Activated naive CD8-positive, alpha-beta T cell (primary cell): ENCODE measurements around the gene CD200.
A peak's percentile ranks its signal among the peaks of the same experiment; 100 is the strongest.

Source experiments
- H3K27ac Mint-ChIP-seq: one replicate; pipeline ENCODE4 v1.8.0; 2021; ENCODE audit warnings: mixed read lengths
- H3K27me3 Mint-ChIP-seq: one replicate; pipeline ENCODE4 v1.8.0; 2021; ENCODE audit warnings: mixed read lengths
- H3K36me3 Mint-ChIP-seq: one replicate; pipeline ENCODE4 v1.8.0; 2021; ENCODE audit warnings: mixed read lengths
- H3K4me1 Mint-ChIP-seq: one replicate; pipeline ENCODE4 v1.8.0; 2021; ENCODE audit warnings: low read depth, mixed read lengths
- H3K4me3 Mint-ChIP-seq: one replicate; pipeline ENCODE4 v1.8.0; 2021; ENCODE audit warnings: mild to moderate bottlenecking, mixed read lengths
- H3K9me3 Mint-ChIP-seq: one replicate; pipeline ENCODE4 v1.8.0; 2021; ENCODE audit warnings: low read depth, mixed read lengths

Gene CD200

DNA sequence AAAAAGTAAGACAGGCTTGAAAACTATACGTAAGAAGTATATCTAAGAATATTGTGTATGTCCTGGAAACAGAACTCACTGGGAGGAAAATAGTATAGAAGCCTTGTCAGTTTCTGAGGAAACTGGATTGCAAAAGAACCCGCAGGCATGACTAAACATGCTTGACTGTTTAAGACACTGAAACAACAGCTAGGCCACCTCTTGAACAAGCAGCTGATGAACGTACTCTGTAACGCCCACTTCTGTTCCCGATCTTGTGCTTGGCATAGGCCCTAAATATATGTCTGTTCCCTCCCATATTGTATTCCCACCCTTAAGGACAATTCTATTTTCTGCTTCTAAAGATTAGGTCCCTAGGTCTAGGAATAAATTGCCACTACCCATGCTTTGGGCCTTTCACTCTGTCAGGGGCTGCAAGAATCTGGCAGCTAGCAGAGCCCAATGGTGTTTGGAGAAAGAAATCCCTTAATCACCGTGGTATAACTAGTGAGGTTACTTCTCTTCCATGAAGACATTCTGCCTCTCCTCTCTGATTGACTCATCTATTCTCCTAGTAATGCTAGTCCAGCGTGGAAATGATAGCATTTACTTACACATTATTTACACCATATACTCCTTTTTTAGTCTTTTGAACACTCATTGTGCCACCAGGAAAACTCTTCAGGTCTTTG, 46.2 kb downstream of the CD200 start:
- Mint-ChIP-seq H3K9me3 (no peaks in the 10 kb centered on the region), H3K36me3 (no peaks in the 10 kb centered on the region), H3K4me1 (peaks cover 9% of the 10 kb centered on the region), H3K27ac (no peak overlapping the region), H3K4me3 (no peak overlapping the region), H3K27me3 (no peaks in the 10 kb centered on the region)

DNA sequence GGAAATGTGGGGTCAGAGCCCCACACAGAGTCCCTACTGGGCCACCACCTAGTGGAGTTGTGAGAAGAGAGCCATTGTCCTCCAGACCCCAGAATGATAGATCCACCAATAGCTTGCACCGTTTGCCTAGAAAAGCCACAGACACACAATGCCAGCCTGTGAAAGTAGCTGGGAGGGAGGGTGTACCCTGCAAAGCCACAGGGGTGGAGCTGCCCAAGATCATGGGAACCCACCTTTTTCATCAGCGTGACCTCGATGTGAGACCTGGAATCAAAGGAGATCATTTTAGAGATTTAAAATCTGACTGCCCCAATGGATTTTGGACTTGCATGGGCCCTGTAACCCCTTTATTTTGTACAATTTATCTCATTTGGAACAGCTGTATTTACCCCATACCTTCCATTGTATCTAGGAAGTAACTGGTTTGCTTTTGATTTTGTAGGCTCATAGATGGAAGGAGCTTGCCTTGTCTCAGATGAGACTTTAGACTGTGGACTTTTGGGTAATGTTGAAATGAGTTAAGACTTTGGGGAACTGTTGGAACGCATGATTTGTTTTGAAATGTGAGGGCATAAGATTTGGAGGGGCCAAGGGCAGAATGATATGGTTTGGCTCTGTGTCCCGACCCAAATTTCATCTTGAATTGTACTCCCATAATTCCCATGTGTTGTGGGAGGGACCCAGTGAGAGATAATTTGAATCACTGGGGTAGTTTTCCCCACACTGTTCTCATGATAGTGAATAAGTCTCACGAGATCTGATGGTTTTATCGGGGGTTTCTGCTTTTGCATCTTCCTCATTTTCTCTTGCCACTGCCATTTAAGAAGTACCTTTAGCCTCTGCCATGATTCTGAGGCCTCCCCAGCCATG, 49.0 kb downstream of the CD200 start:
- Mint-ChIP-seq H3K4me3 (no peak overlapping the region), H3K4me1 (peaks cover 11% of the 10 kb centered on the region), H3K9me3 (no peaks in the 10 kb centered on the region), H3K27me3 (no peaks in the 10 kb centered on the region), H3K36me3 (peaks cover 3% of the 10 kb centered on the region), H3K27ac (no peak overlapping the region)

DNA sequence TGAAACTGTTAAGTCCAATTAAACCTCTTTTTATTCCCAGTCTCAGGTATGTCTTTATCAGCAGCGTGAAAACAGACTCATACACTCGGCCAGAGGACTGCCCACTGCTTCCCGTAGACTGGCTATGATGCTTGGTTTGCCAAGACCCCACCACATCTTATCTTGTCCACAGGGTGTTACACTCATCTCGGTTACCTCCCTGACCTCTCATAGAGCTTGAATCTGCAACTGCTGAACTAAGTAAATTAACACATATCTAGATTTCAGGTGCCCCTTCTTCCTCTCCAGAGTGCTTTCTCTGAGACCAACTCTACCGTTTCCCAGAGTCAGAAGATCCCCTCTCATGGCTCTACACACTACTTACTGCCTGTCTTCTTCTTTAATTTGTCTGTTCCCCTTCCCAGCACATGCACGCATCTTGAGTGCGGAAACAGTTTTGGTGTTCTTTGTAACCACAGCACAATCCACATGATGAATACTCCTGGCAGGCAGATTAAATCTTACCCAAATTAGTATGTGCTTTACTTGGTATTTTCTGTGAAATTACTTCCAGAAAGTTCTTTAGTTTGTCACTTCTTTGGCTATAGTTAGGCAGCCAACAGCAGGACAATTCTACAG, 49.7 kb downstream of the CD200 start:
- Mint-ChIP-seq H3K27me3 (no peaks in the 10 kb centered on the region), H3K9me3 (no peaks in the 10 kb centered on the region), H3K27ac (no peak overlapping the region), H3K4me3 (no peak overlapping the region), H3K36me3 (peaks cover 3% of the 10 kb centered on the region), H3K4me1 (peaks cover 9% of the 10 kb centered on the region)

DNA sequence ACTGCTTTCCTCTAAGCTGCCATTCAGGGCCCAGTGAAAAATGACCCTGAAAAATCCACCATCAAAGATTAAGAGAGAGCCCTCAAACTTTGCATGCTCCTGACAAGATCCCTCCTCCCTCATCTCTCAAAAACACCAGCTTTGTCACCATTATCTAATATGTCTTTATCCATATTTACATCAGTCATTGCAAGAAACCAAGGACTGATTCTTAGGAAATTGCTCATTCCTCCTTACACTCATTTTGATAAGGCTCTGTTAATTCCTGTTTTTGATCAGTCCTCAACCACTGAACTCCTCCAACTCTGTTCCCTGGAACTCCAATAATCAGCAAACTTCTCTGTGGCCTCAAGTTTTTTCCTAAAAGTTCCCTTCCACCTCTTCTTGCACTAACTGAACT, 51.8 kb downstream of the CD200 start:
- peaks cover 18% of the 10 kb centered on the region for H3K4me1 Mint-ChIP-seq
- no peaks in the 10 kb centered on the region for H3K27me3 Mint-ChIP-seq
- no peak overlapping the region for H3K4me3 Mint-ChIP-seq
- no peaks in the 10 kb centered on the region for H3K9me3 Mint-ChIP-seq
- no peak overlapping the region for H3K27ac Mint-ChIP-seq
- H3K36me3 Mint-ChIP-seq = peaks cover 3% of the 10 kb centered on the region

DNA sequence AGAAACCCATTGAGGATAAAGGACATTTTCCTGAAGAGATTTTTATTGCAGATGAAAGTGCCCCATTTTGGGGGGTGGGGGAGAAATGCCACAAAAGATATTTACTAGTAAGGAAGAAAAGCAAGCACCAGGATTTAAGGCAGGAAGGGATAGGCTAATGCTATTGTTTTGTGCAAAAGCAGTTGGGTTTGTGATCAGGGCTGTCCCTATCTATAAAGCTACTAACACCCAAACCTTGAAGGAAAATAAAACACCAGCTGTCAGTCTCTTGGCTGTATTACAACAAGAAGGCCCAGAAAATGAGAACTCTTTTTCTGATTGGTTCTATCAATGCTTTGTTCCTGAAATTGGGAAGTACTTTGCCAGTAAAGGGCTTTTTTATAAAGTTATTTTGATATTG, 56.0 kb downstream of the CD200 start:
- H3K36me3 Mint-ChIP-seq = peaks cover 6% of the 10 kb centered on the region
- H3K4me3 Mint-ChIP-seq = no peak overlapping the region
- H3K4me1 Mint-ChIP-seq = peaks cover 39% of the 10 kb centered on the region
- H3K27ac Mint-ChIP-seq = no peak overlapping the region
- no peaks in the 10 kb centered on the region for H3K9me3 Mint-ChIP-seq
- H3K27me3 Mint-ChIP-seq = no peaks in the 10 kb centered on the region

DNA sequence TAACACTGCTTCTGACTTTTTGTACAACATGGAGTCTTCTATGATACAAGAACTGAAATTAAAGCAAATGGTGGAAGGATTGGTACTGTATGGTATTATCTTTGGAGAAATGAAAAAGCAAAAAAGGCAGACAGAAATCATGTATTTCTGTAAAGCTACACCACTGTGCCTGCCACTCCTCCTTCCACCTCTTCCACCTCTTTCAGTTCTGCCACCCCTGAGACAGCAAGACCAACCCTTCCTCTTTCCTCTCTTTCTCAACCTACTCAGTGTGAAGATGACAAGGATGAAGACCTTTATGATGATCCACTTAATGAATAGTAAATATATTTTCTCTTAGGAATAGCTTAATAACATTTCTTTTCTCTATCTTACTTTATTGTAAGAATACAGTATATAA, 57.0 kb downstream of the CD200 start:
- Mint-ChIP-seq H3K36me3 (peaks cover 3% of the 10 kb centered on the region), H3K27me3 (no peaks in the 10 kb centered on the region), H3K9me3 (no peaks in the 10 kb centered on the region), H3K27ac (no peak overlapping the region), H3K4me1 (peaks cover 38% of the 10 kb centered on the region), H3K4me3 (no peak overlapping the region)

DNA sequence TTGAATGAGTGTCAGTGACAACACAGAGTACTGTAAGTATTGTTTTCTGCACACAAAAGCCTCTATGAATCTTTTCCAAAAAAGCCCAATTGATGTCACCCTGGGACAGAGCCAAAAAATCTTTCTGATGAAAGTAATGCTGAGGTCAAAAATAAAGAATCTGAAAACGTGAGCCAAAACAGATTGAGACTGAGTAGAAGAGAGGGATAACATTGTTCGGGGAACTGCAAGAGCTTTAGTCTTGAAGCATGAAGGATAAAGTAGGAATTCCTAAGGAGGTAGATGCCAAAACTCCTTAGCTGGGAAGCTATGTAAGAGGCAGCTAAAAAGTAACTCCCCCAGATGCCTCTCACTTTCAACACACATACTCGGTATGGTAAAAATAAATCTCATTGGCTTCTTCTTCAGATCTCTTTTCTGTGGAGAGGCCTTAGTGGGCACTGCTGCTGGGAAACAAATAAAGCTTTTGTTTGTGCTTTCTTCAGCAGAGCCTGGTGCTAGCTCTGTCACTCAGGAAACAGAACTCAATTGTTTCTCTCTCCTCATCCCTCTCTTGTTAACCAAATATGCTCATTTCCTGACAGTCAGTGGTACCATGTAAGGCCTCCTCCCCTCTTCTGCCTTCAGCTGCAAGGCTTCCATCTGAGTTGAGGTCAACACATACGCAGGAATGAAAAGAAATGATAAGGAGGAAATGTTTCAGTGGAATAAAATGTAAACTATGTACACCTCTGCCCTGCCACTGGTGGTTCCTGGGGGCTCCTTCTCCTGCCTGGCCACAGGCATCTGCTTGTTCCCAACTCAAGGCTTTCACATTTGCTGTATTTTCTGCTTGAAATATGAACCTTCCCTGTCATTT, 58.1 kb downstream of the CD200 start:
- H3K36me3 Mint-ChIP-seq = peaks cover 3% of the 10 kb centered on the region
- H3K4me3 Mint-ChIP-seq = no peak overlapping the region

DNA sequence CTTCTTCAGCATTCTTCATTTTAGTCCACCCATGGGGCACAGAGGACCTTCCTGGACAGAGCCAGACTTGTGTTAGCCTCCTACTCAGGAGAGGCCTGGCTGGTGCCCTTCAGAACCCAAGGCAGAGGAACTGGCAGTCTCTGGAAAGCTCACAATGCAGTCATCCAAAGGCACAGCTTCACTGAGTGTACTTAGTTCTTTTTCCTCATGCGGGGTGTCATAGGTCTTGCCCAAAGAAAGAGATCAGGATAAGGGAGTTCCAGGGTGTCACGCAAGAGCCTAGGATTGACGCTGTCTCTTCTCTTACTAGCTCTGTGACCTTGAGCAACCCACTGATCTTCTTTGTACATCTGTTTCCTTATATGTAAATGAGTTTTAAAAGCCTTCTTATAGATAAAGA, 58.7 kb downstream of the CD200 start:
- Mint-ChIP-seq H3K36me3 (peaks cover 3% of the 10 kb centered on the region), H3K4me1 (peaks cover 45% of the 10 kb centered on the region), H3K27ac (peak overlapping the region; percentile 17), H3K4me3 (no peak overlapping the region), H3K27me3 (no peaks in the 10 kb centered on the region), H3K9me3 (no peaks in the 10 kb centered on the region)

More for the DNA sequence above, 58.1 kb downstream of the CD200 start:
- Mint-ChIP-seq H3K27ac (peak overlapping the region; percentile 17), H3K27me3 (no peaks in the 10 kb centered on the region), H3K4me1 (peaks cover 45% of the 10 kb centered on the region), H3K9me3 (no peaks in the 10 kb centered on the region)

DNA sequence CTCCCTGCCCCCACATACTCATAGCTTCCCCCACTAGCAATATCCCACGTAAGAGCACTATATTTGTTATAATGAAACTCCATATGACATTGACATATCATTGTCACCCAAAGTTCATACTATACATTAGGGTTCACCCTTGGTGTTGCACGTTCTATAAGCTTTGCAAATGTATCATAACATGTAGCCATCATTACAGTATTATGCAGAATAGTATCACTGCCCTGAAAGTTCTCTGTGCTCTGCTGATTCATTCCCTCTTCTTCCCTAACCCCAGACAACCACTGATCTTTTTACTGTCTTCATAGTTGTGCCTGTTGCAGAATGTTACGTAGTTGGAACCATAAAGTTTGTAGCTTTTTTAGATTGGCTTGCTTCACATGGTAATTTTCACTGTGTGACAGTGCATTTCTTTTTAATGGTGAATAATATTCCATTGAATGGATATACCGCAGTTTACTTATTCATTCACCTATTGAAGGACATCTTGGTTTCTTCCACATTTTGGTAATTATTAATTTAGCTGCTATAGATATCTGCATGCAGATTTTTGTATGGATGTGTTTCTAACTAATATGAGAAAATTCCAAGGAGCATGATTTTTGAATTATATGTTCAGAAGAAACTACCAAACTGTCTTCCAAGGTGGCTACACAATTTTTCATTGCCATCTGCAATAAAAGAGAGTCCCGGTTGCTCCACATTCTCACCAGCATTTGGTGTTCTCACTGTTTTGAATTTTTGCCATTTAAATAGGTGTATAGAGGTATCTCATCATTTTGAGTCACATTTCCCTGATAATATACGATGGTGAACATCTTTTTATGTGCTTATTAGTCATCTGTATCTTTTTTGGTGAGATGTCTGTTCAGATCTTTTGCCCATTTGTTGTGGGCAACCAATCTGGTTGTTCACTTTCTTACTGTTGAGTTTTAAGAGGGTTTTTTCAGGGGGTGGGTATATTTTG, 59.7 kb downstream of the CD200 start:
- H3K4me1 Mint-ChIP-seq = peaks cover 45% of the 10 kb centered on the region

DNA sequence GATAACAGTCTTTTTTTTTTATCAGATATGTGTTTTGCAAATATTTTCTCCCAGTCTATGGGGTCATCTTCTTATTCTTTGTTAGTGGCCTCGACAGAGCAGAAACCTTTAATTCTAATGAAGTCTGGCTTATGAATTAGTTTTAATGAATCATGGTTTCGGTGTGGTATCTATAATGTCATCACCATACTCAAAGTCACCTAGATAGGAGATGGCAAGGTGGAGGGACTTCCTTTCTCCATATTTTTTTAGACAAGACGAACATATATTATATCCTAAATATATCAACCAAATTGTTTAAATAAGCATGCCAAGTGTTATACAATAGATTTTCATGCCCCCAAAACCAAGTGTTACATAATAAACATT, 60.4 kb downstream of the CD200 start:
- Mint-ChIP-seq H3K27me3 (no peaks in the 10 kb centered on the region), H3K27ac (no peak overlapping the region), H3K36me3 (peaks cover 3% of the 10 kb centered on the region), H3K4me1 (peaks cover 42% of the 10 kb centered on the region), H3K4me3 (no peak overlapping the region), H3K9me3 (no peaks in the 10 kb centered on the region)

More for the DNA sequence above, 59.7 kb downstream of the CD200 start:
- Mint-ChIP-seq H3K4me3 (no peak overlapping the region), H3K27ac (no peak overlapping the region), H3K9me3 (no peaks in the 10 kb centered on the region), H3K36me3 (peaks cover 3% of the 10 kb centered on the region), H3K27me3 (no peaks in the 10 kb centered on the region)

DNA sequence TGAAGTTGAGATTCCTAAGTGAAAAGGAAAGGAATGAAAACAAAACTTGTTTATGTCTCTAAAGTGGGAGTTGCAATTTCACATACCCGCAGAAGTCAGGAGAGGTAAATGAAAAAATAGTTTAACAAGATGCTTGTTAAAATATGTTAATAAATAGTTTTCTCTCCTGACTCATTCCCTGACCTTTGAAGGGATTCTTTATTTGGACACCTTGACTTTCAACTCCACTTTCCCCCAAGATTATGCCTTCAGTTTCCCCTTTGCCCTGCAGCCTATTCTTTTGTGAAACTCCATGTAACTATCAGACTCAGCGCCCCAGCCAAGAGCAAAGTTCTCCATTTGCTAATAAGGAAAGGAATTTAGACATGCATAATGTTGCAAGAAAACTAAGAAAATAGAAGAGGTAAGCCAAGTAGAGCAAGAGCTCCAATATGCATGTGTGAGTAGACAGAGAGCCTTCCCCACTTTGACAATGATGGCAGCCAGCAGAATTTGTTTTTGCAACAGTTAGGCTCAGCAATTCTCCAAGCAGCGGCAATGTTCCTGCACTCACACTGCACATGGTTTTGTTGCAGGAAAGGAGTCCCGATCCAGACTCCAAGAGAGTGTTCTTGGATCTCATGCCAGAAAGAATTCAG, 61.2 kb downstream of the CD200 start:
- H3K9me3 Mint-ChIP-seq = no peaks in the 10 kb centered on the region
- H3K27me3 Mint-ChIP-seq = no peaks in the 10 kb centered on the region
- H3K36me3 Mint-ChIP-seq = peaks cover 3% of the 10 kb centered on the region
- peaks cover 37% of the 10 kb centered on the region for H3K4me1 Mint-ChIP-seq
- H3K27ac Mint-ChIP-seq = no peak overlapping the region
- H3K4me3 Mint-ChIP-seq = no peak overlapping the region

DNA sequence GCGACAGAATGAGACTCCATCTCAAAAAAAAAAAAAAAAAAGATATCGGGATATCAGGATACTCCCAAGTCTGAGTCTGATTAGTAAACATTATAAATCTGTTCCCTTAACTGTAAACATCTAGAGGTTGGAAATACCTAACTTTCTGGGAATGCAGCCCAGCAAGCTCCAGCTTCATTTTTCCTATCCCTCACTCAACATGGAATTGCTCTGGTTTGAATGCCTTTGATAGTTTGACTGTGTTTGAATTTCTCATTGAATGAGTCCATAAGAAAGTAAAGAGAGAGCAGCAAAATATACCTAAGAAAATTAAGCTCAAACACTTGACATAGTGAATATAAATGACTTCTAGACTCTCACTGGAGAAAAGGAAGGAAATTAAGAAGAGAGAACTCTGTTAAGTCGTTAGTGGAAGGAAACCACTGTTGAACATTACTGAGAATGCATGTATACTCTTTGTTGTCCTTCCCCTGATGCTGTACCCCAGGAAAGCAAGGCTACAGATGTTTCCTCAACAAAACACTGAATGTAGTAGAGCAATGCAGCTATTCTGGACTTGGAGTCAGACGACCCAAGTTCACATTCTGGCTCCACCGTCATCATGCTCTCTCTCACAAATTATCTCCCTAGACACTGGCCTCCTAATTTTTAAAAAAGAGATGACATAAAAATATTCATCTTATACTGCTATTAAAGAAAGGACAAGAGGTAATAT, 62.4 kb downstream of the CD200 start:
- peaks cover 6% of the 10 kb centered on the region for H3K36me3 Mint-ChIP-seq
- no peak overlapping the region for H3K27ac Mint-ChIP-seq
- peaks cover 30% of the 10 kb centered on the region for H3K4me1 Mint-ChIP-seq
- no peaks in the 10 kb centered on the region for H3K27me3 Mint-ChIP-seq
- no peaks in the 10 kb centered on the region for H3K9me3 Mint-ChIP-seq
- H3K4me3 Mint-ChIP-seq = no peak overlapping the region

DNA sequence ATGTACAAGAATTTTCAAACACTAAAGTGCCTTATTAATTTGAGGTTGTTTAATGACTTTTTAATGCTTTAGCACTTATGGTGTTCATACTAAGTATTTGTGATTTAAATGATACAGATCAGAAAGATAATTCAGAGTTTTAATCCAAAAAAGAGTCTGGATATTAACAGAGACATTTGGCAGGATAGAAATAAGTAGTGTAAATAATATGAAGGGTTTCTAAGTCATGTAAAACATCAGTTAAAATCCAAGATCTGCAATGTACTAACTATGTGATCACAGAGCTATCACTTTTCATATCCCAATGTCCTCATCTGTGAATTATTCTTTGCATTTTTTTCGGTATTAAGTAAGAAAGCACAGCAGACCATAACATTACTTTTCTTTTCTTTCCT, 62.9 kb downstream of the CD200 start:
- Mint-ChIP-seq H3K36me3 (peaks cover 6% of the 10 kb centered on the region), H3K9me3 (no peaks in the 10 kb centered on the region), H3K27ac (no peak overlapping the region), H3K27me3 (no peaks in the 10 kb centered on the region), H3K4me1 (peaks cover 26% of the 10 kb centered on the region), H3K4me3 (no peak overlapping the region)
